ENCODE results near the gene CLIC3.

- TF ChIP-seq, protein P1, sequence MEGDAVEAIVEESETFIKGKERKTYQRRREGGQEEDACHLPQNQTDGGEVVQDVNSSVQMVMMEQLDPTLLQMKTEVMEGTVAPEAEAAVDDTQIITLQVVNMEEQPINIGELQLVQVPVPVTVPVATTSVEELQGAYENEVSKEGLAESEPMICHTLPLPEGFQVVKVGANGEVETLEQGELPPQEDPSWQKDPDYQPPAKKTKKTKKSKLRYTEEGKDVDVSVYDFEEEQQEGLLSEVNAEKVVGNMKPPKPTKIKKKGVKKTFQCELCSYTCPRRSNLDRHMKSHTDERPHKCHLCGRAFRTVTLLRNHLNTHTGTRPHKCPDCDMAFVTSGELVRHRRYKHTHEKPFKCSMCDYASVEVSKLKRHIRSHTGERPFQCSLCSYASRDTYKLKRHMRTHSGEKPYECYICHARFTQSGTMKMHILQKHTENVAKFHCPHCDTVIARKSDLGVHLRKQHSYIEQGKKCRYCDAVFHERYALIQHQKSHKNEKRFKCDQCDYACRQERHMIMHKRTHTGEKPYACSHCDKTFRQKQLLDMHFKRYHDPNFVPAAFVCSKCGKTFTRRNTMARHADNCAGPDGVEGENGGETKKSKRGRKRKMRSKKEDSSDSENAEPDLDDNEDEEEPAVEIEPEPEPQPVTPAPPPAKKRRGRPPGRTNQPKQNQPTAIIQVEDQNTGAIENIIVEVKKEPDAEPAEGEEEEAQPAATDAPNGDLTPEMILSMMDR (conservative IDR thresholded peaks at IDR 0.05; ENCODE audit: low read depth, low read length) = no peak
- TF ChIP-seq EZH2 (IDR thresholded peaks at IDR 0.05; ENCODE audit: low read length, unreplicated experiment) = no peak
- no peak for TF ChIP-seq EZH2phosphoT487 (IDR thresholded peaks at IDR 0.05; ENCODE audit: borderline replicate concordance, low read length)
Measured at GRCh38 chr9:136965771-136966484, 30.4 kb downstream of the CLIC3 start.

All from PC-3 (cell line).